HFFc6 (cell line): ENCODE results near the gene PNPLA1. TPM values are rescaled to one million over a fixed set of nuclear protein-coding genes. Genes with fewer than 3 reads are reported as not detected.

Experiments
- DNase-seq: peaks from one replicate; pipeline ENCODE4 v3.0.0-alpha.2; 2018
- H3K27ac Mint-ChIP-seq: 2 replicates; pipeline ENCODE4 v1.8.0; 2020; ENCODE audit warnings: mild to moderate bottlenecking, mixed read lengths
- H3K27me3 Mint-ChIP-seq: 2 replicates; pipeline ENCODE4 v1.8.0; 2021; ENCODE audit warnings: mild to moderate bottlenecking, moderate library complexity, mixed read lengths; ENCODE audit not compliant: insufficient read depth
- H3K36me3 Mint-ChIP-seq: 2 replicates; pipeline ENCODE4 v1.8.0; 2021; ENCODE audit warnings: low read depth, mixed read lengths
- H3K4me1 Mint-ChIP-seq: 2 replicates; pipeline ENCODE4 v1.8.0; 2020; ENCODE audit warnings: low read depth, mixed read lengths
- H3K4me3 Mint-ChIP-seq: 2 replicates; pipeline ENCODE4 v1.8.0; 2020; ENCODE audit warnings: mild to moderate bottlenecking, moderate library complexity, mixed read lengths
- H3K9me3 Mint-ChIP-seq: 2 replicates; pipeline ENCODE4 v1.8.0; 2020; ENCODE audit warnings: mild to moderate bottlenecking, mixed read lengths
- CTCF ChIP-seq: fragments of 200-600 bp; sonication (generic); IDR thresholded peaks from 2 replicates; pipeline ENCODE4 v1.5.0; 2021; ENCODE audit warnings: antibody characterized with exemption, mild to moderate bottlenecking
- total RNA-seq, 6 experiments: library from RNA; stranded (reverse); fragmentation: NEBNext Ultra II Directional; extraction: Animal tissue kit (Norgen Biotek cat#: 25700); gene quantifications; 2 replicates in 1 of 6; 3 replicates in 5 of 6; pipeline ENCODE4 v1.2.3, GENCODE V29; 2021

PNPLA1 gene
- total RNA-seq, 6 experiments from 2014 or later: not detected

GRCh38 chr6:36331381-36331780, 61.5 kb downstream of the PNPLA1 start:
- no peak for TF ChIP-seq CTCF
- no peaks in the 10 kb centered on the region for H3K36me3 Mint-ChIP-seq
- H3K4me1 Mint-ChIP-seq: peaks cover 11% of the 10 kb centered on the region; the same call in 1 of the 2 replicates
- DNase-seq: no peak
- H3K9me3 Mint-ChIP-seq: no peaks in the 10 kb centered on the region
- H3K27ac Mint-ChIP-seq: no peak overlapping the region
- peaks cover 76% of the 10 kb centered on the region for H3K27me3 Mint-ChIP-seq
- H3K4me3 Mint-ChIP-seq: no peak overlapping the region

GRCh38 chr6:36333171-36333895, 63.5 kb downstream of the PNPLA1 start:
- Mint-ChIP-seq H3K9me3 (no peaks in the 10 kb centered on the region), H3K4me3 (no peak overlapping the region), H3K27me3 (peaks cover 72% of the 10 kb centered on the region), H3K27ac (no peak overlapping the region), H3K36me3 (no peaks in the 10 kb centered on the region), H3K4me1 (peaks cover 11% of the 10 kb centered on the region; the same call in 1 of the 2 replicates)
- DNase-seq: no peak
- no peak for TF ChIP-seq CTCF

- Mint-ChIP-seq H3K36me3 (no peaks in the 10 kb centered on the region), H3K27ac (no peak overlapping the region), H3K4me3 (no peak overlapping the region), H3K27me3 (peaks cover 68% of the 10 kb centered on the region), H3K9me3 (no peaks in the 10 kb centered on the region), H3K4me1 (peaks cover 11% of the 10 kb centered on the region; the same call in 1 of the 2 replicates)
- TF ChIP-seq CTCF: no peak
- DNase-seq: no peak
Measured at GRCh38 chr6:36333931-36334725, 64.3 kb downstream of the PNPLA1 start.

- Mint-ChIP-seq H3K27ac (no peak overlapping the region), H3K4me3 (no peak overlapping the region)
- no peak for DNase-seq
Measured at GRCh38 chr6:36334832-36335459, 65.1 kb downstream of the PNPLA1 start.

More at GRCh38 chr6:36334832-36335459, 65.1 kb downstream of the PNPLA1 start:
- Mint-ChIP-seq H3K27me3 (peaks cover 71% of the 10 kb centered on the region), H3K4me1 (peaks cover 12% of the 10 kb centered on the region), H3K9me3 (no peaks in the 10 kb centered on the region), H3K36me3 (no peaks in the 10 kb centered on the region)
- TF ChIP-seq CTCF: no peak
